SW 1271 (cell line): ENCODE data around the gene MEIS1.

Experiments
- DNase-seq, 2 experiments: peaks; one replicate each; lab custom pipeline; 2025; lab: John Stamatoyannopoulos, UW

The MEIS1 gene

GRCh38 chr2:66581339-66582103 lies 146.6 kb downstream of the MEIS1 start:
- no peak for DNase-seq

GRCh38 chr2:66582104-66582986 lies 147.4 kb downstream of the MEIS1 start:
- no peak for DNase-seq

GRCh38 chr2:66582987-66583880 lies 148.3 kb downstream of the MEIS1 start:
- no peak for DNase-seq

- DNase-seq, result no peak
These were observed 149.0 kb downstream of the MEIS1 start for GRCh38 chr2:66583881-66584280.

- no peak for DNase-seq
These were observed 150.7 kb downstream of the MEIS1 start for GRCh38 chr2:66585587-66585986.

- no peak for DNase-seq
These were observed 152.3 kb downstream of the MEIS1 start for GRCh38 chr2:66587216-66587615.

GRCh38 chr2:66594001-66594400 lies 159.1 kb downstream of the MEIS1 start:
- DNase-seq, result no peak

- no peak for DNase-seq
These were observed 160.6 kb downstream of the MEIS1 start for GRCh38 chr2:66595556-66595955.

- DNase-seq, result no peak
These were observed 161.3 kb downstream of the MEIS1 start for GRCh38 chr2:66596256-66596655.

GRCh38 chr2:66601624-66602023 lies 166.7 kb downstream of the MEIS1 start:
- no peak for DNase-seq

- DNase-seq, result no peak
These were observed 167.4 kb downstream of the MEIS1 start for GRCh38 chr2:66602341-66602740.

GRCh38 chr2:66604326-66604725 lies 169.4 kb downstream of the MEIS1 start:
- no peak for DNase-seq

GRCh38 chr2:66604976-66605375 lies 170.1 kb downstream of the MEIS1 start:
- no peak for DNase-seq

GRCh38 chr2:66607152-66607551 lies 172.2 kb downstream of the MEIS1 start:
- DNase-seq, result no peak
